Measurements from ENCODE around the gene NRXN3.

The NRXN3 gene

DNA sequence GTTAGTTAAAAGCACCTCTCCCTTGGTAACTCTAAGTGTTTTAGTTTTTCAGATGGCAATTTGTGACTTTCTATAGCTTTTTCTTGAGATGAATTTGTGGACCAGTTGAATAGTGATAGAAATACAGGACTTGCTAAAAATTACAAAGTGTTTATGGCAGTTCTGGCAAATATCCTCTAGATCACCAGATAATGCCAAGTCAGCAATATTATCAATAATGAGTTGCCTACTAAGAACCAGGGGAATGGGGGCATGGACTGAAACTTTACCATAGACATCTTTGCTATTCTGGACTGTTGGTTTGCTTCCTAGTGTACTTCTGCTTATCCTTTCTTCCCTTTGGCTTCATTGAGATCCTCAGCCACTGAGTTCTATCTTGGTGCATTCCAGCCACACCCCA lies 1456.9 kb downstream of the NRXN3 start:
- ChIA-PET CTCF (no interaction called here), POLR2A (no interaction called here)
- TF ChIP-seq SP1 (IDR thresholded peaks at IDR 0.05) (no peak), L3MBTL2 (conservative IDR thresholded peaks at IDR 0.05) (no peak), ELF4 (IDR thresholded peaks at IDR 0.05) (no peak), NFRKB (IDR thresholded peaks at IDR 0.05) (no peak), FOXA1 (IDR thresholded peaks at IDR 0.05) (no peak), ARNT (IDR thresholded peaks at IDR 0.05) (no peak)
- DNase-seq (ENCODE audit: extremely low spot score): no peak

- ChIA-PET POLR2A (no interaction called here), CTCF (no interaction called here)
- TF ChIP-seq ZNF384 (IDR thresholded peaks at IDR 0.05): no peak
- no peak for TF ChIP-seq SP1 (IDR thresholded peaks at IDR 0.05)
- TF ChIP-seq SUZ12 (IDR thresholded peaks at IDR 0.05): no peak
- TF ChIP-seq LEF1 (IDR thresholded peaks at IDR 0.05; ENCODE audit: borderline replicate concordance): no peak
- no peak for TF ChIP-seq HDGF (IDR thresholded peaks at IDR 0.05; ENCODE audit: borderline replicate concordance)
- TF ChIP-seq BHLHE40 (IDR thresholded peaks at IDR 0.05; ENCODE audit: borderline replicate concordance): no peak
- TF ChIP-seq TARDBP (IDR thresholded peaks at IDR 0.05): no peak
- TF ChIP-seq FOXA1 (IDR thresholded peaks at IDR 0.05): no peak
- no peak for DNase-seq (ENCODE audit: extremely low spot score)
Observed at GRCh38 chr14:79629411-79630287, 1459.5 kb downstream of the NRXN3 start.

DNA sequence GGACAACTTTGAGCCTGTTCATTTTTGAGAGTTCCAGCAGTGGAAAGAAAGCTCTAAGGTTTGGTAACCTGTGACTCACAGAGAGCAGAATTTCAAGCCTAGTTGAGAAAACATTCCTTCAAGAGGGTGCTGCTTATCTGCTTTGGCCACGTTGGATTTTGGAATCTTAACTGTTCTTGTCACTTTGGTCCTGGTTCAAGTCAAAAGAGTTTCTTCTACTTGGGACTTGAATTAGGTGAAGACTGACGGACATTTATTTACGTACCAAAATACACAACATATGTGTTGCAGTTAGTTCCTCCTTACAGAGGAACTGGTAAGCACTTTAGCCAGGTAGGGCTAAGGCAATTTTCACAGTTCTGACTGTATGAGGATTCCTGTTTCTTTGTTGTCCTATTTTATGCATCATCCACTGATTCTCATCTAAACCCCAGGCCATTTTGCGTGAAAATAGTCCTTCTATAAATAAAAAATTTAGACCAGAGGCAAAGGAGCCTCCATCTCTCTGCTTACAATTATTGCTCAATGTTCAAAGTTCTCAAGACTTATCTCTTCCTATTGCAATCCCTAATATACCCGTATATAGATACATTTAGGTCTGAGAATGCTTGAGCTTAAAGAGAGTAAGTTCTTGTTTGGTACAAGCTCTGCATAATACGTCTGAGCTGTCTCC lies 1460.3 kb downstream of the NRXN3 start:
- no peak for DNase-seq (ENCODE audit: extremely low spot score)
- CTCF ChIA-PET: no interaction called here
- TF ChIP-seq CTBP1 (IDR thresholded peaks at IDR 0.05; ENCODE audit: borderline replicate concordance) (no peak), HDGF (IDR thresholded peaks at IDR 0.05; ENCODE audit: borderline replicate concordance) (no peak), FOXK2 (IDR thresholded peaks at IDR 0.05) (no peak), BHLHE40 (IDR thresholded peaks at IDR 0.05; ENCODE audit: borderline replicate concordance) (no peak), L3MBTL2 (conservative IDR thresholded peaks at IDR 0.05) (no peak), ZNF384 (IDR thresholded peaks at IDR 0.05) (no peak)
- POLR2A ChIA-PET: no interaction called here

DNA sequence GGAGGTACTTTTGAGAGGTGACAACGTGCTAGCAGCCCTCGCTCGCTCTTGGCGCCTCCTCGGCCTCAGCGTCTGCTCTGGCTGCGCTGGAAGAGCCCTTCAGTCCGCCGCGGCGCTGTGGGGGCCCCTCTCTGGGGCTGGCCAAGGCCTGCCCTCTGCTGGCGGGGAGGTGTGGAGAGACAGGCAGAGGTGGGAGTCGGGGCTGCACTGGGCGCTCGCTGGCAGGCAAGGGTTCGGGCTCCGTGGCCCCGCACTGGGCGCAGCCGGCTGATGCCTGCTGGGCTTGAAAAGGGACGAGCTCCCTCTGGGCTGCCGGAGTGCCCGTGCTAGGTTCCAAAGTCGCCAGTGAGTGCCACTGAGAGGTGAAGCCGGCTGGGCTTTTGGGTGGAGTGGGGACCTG lies 1461.1 kb downstream of the NRXN3 start:
- ChIA-PET POLR2A (no interaction called here), CTCF (no interaction called here)
- no peak for DNase-seq (ENCODE audit: extremely low spot score)
- TF ChIP-seq L3MBTL2 (conservative IDR thresholded peaks at IDR 0.05) (no peak), ELF4 (IDR thresholded peaks at IDR 0.05) (no peak), FOXK2 (IDR thresholded peaks at IDR 0.05) (no peak)

DNA sequence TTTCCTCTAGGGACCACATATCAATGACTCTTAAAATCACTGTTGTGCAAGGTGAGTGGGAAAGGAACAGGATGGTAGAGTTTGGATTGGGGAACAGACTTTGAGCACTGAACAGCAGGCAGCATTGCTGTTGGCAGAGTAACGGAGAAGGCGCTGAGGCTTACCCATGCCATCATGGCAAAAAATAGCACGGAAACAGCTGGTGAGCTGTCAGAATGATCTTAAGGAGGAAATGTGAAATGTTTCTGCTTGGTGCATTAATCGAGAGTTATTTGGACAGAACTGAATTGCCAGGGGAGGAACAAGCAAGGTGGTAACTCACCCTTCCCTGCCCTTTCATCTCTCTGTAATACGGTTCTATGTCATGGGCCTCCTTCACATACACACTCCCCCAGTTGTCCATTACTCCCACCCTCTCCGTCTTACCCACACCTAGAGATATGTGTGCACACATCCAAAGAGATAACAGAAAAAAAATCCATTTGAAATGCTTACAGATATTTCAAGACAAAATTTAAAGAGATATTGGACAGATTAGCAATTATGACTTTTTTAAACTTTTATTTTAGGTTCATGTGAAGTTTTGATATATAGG lies 1468.6 kb downstream of the NRXN3 start:
- ChIA-PET POLR2A (no interaction called here), CTCF (no interaction called here)
- no peak for TF ChIP-seq FOXK2 (IDR thresholded peaks at IDR 0.05)
- no peak for TF ChIP-seq ELF4 (IDR thresholded peaks at IDR 0.05)
- TF ChIP-seq ZNF384 (IDR thresholded peaks at IDR 0.05): no peak
- TF ChIP-seq CTBP1 (IDR thresholded peaks at IDR 0.05; ENCODE audit: borderline replicate concordance): no peak
- no peak for TF ChIP-seq LEF1 (IDR thresholded peaks at IDR 0.05; ENCODE audit: borderline replicate concordance)
- no peak for TF ChIP-seq FOXM1 (IDR thresholded peaks at IDR 0.05; ENCODE audit: borderline replicate concordance)
- no peak for TF ChIP-seq SP1 (IDR thresholded peaks at IDR 0.05)
- TF ChIP-seq FOXA1 (IDR thresholded peaks at IDR 0.05): no peak
- no peak for TF ChIP-seq ARNT (IDR thresholded peaks at IDR 0.05)
- no peak for TF ChIP-seq NFRKB (IDR thresholded peaks at IDR 0.05)
- TF ChIP-seq L3MBTL2 (conservative IDR thresholded peaks at IDR 0.05): no peak
- no peak for TF ChIP-seq SUZ12 (IDR thresholded peaks at IDR 0.05)
- DNase-seq (ENCODE audit: extremely low spot score): no peak

DNA sequence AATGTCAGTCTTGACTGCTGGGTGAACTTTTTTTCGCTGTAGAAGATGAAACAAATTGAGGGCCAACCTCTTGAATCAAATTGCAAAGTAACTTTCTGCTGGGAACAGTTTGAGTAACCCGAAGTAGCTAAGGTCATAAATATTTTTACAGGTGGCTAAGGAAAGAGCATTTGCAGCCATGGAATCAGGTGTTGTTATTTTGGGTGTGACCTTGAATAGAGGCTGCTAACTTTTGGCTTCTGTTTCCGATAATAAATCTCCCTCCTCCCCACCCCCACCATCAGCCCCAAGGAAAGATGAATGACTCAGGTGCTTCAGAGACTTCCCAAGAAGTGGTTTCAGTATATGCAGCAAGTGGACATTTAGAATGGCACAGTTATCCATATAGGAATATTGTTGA lies 1469.4 kb downstream of the NRXN3 start:
- CTCF ChIA-PET: no interaction called here
- TF ChIP-seq CTBP1 (IDR thresholded peaks at IDR 0.05; ENCODE audit: borderline replicate concordance): no peak
- DNase-seq (ENCODE audit: extremely low spot score): no peak
- POLR2A ChIA-PET: no interaction called here

GRCh38 chr14:79641371-79641770 lies 1471.2 kb downstream of the NRXN3 start:
- POLR2A ChIA-PET: no interaction called here

GRCh38 chr14:79643132-79643531 lies 1473.0 kb downstream of the NRXN3 start:
- no peak for DNase-seq (ENCODE audit: extremely low spot score)
- POLR2A ChIA-PET: interaction anchor here (1.6 kb wide), 1 partner anchor 13 kb away, joined by 3 read pairs; no protein-coding TSS in a partner anchor
- CTCF ChIA-PET: no interaction called here
- TF ChIP-seq ARNT (IDR thresholded peaks at IDR 0.05) (no peak), SUZ12 (IDR thresholded peaks at IDR 0.05) (no peak), TARDBP (IDR thresholded peaks at IDR 0.05) (no peak), CTBP1 (IDR thresholded peaks at IDR 0.05; ENCODE audit: borderline replicate concordance) (no peak), SP1 (IDR thresholded peaks at IDR 0.05) (no peak), FOXM1 (IDR thresholded peaks at IDR 0.05; ENCODE audit: borderline replicate concordance) (no peak), LEF1 (IDR thresholded peaks at IDR 0.05; ENCODE audit: borderline replicate concordance) (no peak), FOXK2 (IDR thresholded peaks at IDR 0.05) (no peak), L3MBTL2 (conservative IDR thresholded peaks at IDR 0.05) (no peak), BHLHE40 (IDR thresholded peaks at IDR 0.05; ENCODE audit: borderline replicate concordance) (no peak), HDGF (IDR thresholded peaks at IDR 0.05; ENCODE audit: borderline replicate concordance) (no peak), NFRKB (IDR thresholded peaks at IDR 0.05) (no peak), ZNF384 (IDR thresholded peaks at IDR 0.05) (no peak), FOXA1 (IDR thresholded peaks at IDR 0.05) (no peak), ELF4 (IDR thresholded peaks at IDR 0.05) (no peak), PKNOX1 (IDR thresholded peaks at IDR 0.05) (no peak)

More at GRCh38 chr14:79641371-79641770, 1471.2 kb downstream of the NRXN3 start:
- DNase-seq (ENCODE audit: extremely low spot score): no peak
- CTCF ChIA-PET: no interaction called here
- TF ChIP-seq SP1 (IDR thresholded peaks at IDR 0.05): no peak
- no peak for TF ChIP-seq FOXK2 (IDR thresholded peaks at IDR 0.05)
- no peak for TF ChIP-seq CTBP1 (IDR thresholded peaks at IDR 0.05; ENCODE audit: borderline replicate concordance)
- no peak for TF ChIP-seq ELF4 (IDR thresholded peaks at IDR 0.05)
- no peak for TF ChIP-seq HDGF (IDR thresholded peaks at IDR 0.05; ENCODE audit: borderline replicate concordance)
- TF ChIP-seq LEF1 (IDR thresholded peaks at IDR 0.05; ENCODE audit: borderline replicate concordance): no peak
- no peak for TF ChIP-seq BHLHE40 (IDR thresholded peaks at IDR 0.05; ENCODE audit: borderline replicate concordance)
- no peak for TF ChIP-seq ARNT (IDR thresholded peaks at IDR 0.05)
- TF ChIP-seq ZNF384 (IDR thresholded peaks at IDR 0.05): no peak
- TF ChIP-seq SUZ12 (IDR thresholded peaks at IDR 0.05): no peak

Measured in HEK293T (cell line).